Stimulated activated CD4-positive, alpha-beta T cell treated with anti-CD3 and anti-CD28 coated beads, Interleukin-1b, Interleukin-23, amount 100 ng/mL, for 4 hours (primary cell): Measurements from ENCODE around the gene SPECC1.
"Not testable (repeated sequence)": the region's sequence is repeated elsewhere in the genome, so short reads cannot be mapped to it uniquely, and the experiment has no call there.

Experiments used
- DNase-seq, 2 donors: peaks; one replicate each; pipeline ENCODE4 v3.0.0-alpha.2; 2020; ENCODE audit warnings: low read depth in 2 of 2

The SPECC1 gene

DNA sequence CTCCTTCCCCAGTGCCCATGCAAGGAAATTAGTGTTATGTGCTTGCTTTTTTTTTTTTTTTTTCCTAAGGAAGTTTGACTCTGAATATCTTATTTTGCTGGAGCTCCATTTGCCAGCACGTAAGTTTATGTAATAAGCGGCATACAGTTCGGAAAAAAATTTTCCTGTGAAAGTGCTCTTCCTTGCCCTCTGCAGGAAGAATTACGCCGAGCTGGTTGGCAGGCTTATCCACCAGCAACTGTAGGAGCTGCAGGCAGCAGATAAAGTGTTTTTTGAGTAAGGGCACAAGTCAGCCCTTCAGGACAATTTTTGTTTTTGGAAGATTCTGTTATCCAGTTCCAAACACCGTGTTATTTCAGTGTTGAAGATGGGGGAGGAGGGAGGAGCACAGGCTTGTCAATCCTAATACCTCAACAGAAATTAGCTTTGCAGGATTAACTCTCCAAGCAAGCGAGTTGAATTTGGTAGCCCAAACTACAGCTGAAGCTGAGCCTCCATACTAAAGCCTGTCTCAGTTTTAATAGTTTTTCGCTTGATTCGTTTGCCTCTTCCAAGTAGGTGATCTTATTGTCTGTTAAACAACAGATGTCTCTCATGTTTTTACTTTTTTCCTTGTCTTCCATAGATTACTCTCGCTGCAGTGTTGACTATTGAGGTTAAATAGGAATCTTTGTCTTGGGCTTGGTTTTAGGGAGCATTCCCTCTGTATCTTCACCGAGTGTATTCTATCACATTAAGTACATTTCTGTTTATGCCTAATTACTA lies 1.1 kb downstream of the SPECC1 start:
- no peak for DNase-seq

DNA sequence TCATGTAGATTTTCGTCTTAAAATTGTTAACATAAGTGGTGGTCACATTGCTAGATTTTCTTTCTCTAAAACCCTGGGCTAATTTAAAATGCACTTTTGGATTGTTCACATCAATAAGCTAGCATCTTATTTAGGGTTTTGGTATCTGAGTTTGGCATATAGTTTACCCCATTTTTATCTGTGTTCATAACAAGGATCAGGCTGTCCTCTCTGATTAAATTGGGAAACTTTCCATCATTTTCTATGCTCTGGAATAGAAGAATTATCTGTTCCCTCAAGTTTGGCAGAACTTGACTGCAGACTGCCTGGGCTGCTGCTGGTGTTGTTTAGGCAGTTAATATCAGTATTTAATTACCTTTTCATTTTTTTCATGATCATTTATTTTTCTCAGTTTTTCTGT lies 1.8 kb downstream of the SPECC1 start:
- no peak for DNase-seq

DNA sequence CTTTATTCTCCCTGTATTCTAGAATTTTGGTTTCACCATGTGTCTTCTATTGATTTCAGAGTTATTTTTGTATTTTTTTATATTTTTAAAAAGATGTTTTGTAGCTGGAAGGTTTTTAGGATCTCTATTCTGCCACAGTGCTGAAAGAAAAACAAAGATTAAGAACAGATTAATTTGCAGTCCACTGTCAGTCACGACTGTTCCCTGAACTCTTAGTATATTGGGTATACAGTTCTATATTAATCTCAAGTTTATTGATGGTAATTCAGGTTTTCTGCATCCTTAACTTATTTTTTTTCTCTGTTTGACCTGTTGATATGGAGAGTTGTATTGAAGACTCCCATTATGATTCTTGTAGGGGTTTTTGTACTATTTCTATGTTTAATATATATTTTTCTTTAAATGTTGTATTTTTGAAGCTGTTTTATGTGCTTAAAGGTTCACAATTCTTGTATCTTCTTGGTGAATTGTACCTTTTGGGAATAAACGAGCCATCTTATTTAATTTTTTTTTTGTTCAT lies 2.9 kb downstream of the SPECC1 start:
- DNase-seq, result no peak

DNA sequence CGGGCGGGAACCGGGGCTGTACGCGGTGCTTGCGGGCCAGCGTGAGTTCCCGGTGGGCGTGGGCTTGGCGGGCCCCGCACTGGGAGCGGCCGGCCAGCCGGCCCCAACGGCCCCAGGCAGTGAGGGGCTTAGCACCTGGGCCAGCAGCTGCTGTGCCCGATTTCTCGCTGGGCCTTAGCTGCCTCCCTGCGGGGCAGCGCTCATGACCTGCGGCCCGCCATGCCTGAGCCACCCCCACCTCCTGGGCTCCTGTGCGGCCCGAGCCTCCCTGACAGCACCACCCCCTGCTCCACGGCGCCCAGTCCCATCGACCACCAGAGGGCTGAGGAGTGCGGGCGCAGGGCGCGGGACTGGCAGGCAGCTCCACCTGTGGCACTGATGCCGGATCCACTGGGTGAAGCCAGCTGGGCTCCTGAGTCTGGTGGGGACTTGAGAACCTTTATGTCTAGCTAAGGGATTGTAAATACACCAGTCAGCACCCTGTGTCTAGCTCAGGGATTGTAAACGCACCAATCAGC lies 7.4 kb downstream of the SPECC1 start:
- DNase-seq, result not testable (repeated sequence)

DNA sequence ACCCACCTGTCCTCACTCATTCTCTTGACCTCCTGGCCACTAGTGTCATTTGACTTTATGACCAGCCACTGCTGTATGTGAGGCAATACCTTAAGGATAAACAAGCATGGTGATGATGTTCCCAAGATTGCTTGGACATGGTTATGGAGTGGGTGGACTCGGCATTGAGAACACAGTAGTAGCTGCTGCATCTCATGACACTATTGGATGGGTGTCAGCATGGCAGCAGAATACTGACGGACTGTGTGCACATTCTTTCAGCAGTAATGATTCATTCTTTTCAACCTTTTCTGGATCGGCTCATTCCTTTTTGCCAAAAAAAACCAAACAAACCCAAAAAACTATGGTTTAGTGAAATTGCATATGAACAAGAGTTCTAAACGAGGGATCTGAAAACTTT lies 13.5 kb downstream of the SPECC1 start:
- no peak for DNase-seq

DNA sequence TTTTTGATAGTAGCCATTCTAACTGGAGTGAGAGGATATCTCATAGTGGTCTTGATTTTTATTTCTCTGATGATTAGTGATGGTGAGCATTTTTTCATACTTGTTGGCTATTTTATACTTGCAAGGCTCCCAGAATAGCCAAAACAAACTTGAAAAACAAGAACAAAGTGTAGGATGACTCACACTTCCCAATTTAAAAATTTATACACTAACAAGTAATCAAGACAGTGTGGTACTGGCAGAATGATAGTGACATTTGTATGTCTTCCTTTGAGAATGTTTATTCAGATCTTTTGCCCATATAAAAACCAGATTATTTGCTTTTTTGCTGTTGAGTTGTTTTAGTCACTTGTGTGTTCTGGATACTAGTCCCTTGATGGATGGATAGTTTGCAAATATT lies 17.8 kb downstream of the SPECC1 start:
- DNase-seq, result no peak

DNA sequence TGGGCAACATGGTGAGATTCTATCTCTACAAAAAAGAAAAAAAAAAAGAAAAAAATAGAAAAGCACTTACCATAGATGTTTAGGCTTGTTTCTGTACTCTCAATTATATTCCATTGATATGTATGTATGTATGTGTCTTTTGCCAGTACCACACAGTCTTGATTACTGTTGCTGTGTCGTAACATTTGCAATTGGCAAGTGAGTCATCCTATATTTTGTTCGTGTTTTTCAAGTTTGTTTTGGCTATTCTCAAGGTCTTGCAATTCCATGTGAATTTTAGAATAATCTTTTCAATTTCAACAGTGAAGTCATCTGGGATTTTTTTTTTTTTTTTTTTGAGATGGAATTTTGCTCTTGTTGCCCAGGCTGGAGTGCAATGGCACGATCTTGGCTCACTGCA lies 19.3 kb downstream of the SPECC1 start:
- DNase-seq, result no peak

DNA sequence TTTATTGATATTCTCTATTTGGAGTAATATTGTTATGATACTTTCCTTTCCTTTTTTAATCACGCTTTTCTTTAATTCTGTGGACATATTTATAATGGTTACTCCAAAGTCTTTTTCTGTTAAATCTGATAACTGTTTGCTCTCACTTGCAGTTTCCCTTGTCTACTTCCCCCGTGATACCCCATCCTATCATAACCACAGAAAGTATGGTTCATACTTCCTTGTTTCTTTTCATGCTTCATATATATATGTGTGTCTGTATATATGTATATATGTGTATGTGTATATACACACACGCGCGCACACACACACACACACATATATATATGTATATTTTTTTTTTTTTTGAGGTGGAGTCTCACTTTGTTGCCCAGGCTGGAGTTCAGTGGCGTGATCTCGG lies 23.5 kb downstream of the SPECC1 start:
- no peak for DNase-seq

DNA sequence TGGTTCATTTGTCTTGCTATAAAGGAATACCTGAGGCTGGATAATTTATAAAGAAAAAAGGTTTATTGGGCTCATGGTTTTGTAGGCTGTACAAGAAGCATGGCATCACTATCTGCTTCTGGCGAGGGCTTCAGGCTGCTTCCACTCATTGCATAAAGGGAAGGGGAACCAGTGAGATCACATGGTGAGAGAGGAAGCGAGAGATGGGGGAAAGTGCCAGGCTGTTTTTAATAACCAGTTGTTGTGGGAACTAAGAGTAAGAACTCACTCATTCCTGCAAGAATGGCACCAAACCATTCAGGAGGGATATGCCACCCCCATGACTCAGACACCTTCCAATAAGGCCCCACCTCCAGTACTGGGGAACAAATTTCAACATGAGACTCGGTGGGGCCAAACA lies 24.3 kb downstream of the SPECC1 start:
- DNase-seq, result no peak

DNA sequence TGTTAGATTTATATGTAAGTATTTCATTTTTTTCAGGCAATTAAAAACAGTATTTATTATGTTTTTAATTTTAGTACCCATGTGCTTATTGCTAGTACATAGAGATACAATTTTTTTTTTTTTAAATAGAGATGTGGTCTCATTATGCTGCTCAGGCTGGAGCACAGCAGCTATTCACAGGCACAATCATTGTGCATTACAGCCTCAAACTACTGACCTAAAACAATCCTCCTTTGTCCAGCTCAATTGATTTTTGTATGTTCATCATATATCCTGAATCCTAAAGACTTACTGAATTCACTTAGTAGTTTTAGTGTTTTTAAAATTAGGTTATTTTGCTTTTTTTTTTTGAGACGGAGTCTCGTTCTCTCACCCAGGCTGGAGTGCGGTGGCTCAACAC lies 26.3 kb downstream of the SPECC1 start:
- DNase-seq, result no peak

DNA sequence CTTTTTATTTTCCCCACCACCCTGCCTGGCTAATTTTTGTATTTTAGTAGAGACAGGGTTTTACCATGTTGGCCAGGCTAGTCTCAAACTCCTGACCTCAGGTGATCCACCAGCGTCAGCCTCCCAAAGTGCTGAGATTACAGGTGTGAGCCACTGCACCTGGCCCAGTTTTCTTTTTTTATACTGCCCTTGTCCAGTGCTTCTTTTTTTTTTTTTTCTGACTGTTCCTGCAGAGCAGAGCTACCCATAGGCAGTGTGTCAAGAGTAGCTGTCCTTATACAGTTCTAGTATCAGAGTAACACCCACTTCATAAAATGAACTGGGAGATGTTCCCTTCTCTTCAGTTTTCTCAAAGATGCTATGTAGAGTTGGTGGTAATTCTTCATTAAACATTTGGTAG lies 28.1 kb downstream of the SPECC1 start:
- DNase-seq, result not testable (repeated sequence)

DNA sequence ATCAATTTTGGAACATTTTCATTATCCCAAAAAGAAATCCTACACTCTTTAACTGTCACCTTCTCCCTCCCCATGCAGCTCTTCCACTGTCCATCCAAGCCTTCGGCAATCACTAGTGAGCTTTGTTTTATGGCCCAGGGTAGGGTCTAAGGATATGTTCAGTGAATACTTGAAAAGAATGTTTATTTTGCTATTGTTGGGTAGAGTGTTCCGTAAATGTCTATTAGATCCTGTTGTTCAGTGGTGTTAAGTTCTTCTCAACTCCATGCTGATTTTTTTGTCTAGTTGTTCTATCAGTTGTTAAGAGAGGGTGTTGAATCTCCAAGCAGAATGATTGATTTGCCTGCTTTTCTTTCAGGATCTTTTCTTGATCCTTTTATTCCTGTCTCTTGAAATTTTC lies 29.9 kb downstream of the SPECC1 start:
- DNase-seq, result no peak

DNA sequence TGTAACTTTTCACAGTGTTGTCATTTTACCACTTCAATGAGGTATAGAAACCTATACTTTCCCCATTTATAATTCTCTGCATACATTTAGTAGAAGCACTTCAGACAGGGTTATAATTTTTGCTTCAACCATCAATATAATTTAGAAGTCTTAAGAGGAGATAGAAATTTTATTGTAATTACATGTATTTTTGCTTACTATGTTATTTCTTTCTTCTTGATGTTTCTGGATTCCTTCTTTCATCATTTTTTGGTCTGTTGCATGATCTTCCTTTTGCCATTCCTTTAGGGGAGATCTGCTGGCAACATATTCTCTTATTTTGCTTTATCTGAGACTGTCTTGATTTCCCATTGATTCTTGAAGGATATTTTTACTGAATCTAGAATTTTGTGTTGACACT lies 31.1 kb downstream of the SPECC1 start:
- no peak for DNase-seq

DNA sequence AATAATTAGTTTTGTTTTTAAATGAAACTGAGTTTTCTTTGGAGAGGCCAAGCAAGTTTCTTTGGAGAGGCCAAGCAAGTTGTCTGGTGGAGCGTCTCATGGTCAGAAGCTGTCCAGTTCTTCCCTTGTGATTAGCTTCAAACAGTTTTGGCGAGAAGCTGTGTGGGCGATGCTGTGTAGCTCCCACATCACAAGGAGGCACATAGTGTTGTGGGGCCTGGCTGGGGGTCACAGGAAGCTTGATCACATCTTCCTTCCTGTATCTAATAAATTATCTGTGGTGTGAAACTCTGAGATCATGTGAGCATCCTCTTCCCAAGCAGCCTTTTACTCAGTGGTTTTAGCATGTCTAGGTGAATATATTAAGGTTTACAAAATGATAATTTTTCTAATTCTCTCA lies 33.9 kb downstream of the SPECC1 start:
- no peak for DNase-seq

DNA sequence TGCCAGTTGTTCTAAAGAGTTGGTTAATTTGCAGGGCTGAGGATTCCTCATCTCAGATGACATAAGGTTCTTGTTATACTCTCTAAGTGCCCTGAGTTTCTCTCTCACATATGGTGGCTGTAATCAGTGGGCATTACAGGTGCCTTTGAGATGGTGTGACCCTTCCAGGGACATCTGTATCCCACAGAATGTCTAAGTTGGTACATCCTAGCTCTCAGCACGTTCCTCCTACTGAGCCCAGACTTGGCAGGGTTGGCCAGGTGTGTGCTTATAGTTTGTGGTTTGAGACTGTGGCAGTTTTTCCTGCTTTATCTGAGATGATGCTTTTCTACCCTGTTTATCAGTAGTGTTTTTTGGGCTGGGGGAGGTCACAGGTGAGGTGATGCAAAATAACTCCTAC lies 36.3 kb downstream of the SPECC1 start:
- no peak for DNase-seq

DNA sequence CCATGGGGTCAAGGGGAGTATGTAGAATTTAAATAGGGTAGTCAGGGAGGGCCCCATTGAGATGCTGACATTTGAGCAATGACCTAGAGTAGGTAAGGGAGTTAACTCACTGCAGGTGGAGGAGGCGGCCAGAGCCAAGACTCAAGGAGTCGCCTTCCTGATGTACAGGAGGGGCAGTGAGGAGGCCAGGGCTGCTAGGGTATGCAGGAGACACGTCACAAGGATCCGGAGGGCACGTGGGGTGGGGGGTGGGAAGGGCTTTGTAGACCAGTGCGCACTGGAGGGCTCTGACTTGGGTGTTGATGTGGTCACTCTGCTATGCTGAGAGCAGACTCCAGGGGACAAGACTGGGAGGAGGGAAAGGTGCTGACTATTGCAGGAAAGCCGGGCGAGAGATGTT lies 37.5 kb downstream of the SPECC1 start:
- no peak for DNase-seq

DNA sequence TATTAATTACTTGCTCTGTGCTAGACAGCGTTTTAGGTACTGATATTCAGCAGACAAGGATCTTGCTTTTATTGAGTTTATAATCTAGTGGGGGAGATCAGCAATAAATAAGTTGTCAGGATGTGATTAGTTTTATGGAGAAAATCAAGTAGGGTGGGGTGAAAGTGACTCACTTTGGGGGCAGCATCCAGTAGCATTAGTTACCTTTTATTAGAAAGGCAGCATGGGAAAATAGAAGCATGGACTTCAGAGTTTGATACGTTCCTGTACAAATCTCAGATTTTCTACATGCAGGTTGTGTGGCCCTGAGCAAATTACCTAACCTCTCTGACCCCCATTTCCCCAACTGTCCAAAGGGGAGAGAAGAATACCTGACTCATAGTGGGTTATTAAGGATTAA lies 42.5 kb downstream of the SPECC1 start:
- DNase-seq, result no peak

DNA sequence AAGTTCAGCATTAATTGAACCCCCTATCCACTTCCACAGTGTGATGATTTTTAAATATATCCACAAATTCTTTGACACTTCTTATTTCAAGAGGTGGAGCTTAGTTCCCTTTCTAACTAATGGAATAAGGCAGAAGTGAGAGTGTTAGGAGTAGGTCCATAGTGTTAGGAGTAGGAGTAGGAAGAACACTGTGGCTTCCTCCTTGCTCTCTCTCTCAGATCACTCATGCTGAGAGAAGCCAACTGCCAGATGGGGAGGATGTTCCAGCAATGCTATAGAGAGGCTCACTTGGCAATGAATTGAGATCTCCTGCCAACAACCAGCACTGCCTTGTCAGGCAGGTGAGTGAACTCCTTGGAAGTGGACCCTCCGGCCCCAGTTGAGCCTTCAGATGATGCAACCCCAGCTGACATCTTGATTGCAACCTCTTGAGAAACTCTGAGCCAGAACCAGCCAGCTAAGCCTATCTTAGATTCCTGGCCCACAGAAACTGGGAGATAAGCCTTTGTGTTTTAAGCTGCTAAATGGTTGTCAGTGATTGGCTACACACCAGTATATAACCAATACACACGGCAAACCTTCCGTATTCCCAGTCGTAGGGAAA lies 44.3 kb downstream of the SPECC1 start:
- DNase-seq, result no peak

DNA sequence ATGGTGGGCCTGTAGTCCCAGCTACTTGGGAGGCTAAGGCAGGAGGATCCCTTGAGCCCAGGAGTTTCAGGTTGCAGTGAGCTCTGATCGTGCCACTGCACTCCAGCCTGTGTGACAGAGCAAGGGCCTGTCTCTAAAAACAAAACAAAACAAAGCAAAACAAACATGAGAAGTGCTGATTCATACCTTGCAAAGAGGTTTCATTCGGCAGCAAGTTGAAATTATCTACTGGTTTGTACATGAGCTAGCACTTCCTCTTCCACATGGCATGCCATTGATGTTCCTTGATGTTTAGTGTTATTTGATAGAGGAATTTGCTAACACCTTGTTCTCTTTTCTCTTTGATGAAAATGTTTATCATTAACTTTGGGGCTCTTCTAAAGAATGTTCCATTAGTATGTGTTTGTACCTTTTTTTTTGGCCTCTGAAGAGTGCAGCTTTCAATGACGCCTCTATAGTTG lies 50.6 kb downstream of the SPECC1 start:
- no peak for DNase-seq

DNA sequence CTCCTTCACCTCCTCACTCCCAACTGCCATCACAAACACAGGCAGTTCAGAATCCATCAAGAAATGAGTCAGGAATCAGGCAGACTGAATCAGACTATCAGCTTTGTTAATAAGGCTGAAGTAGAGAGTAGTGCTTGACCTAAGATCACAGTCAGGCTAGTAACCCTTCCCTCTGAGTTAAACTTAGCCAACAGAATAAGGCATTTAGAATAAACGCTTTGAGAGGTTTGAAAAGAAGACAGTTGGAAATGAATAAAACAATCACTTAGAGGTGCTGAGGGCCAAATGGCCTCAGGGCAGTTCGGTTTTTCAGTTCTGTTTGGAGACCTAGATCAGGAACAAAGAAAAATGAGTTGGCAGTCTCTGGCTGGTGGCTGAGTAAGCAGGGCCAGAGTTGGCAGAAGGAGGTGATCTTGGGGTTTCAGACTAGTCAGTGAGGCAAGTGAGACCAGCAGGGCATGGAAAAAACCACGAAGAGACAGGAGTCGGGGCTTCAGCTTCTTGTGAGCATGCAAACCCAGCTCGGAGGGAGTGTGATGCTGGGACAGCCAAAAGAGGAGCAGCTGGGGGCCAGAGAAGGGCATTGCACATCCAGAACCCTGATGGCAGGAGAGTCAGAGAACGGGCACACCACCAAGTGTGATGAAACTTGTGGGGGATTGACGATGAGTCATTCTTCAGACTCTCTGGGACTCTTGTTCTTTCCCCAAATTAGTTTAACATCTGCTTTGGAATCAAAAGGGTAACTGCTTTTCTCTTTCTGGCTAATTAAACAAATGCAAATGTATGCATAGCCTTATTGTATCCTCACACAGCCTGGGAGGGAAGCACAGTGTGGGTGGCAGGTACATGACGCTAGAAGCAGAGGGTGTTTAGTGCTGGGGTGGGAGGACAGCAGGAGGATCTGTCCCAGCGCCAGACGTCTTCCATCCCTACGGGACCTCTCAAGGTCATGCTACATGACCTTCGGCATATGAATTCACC lies 54.8 kb downstream of the SPECC1 start:
- DNase-seq, result no peak

DNA sequence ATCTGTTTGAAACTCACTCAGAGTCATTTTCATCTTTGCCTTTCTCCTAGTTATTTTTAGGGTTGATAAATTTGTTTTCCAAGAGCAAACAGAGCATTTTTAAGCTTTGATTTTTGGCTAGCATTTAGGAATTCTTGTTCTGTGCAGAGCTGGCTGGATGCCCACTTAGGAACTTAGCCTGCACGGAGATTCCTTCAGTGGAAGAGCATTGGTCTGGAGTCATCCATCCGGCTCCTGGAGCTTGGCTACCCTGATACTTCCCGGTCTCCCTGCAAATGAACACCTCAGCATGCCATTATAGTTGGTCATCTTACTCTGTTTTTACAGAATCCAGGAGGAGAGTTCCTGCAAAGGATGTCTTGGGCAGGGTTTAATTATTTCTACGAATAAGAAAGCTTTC lies 57.1 kb downstream of the SPECC1 start:
- no peak for DNase-seq

DNA sequence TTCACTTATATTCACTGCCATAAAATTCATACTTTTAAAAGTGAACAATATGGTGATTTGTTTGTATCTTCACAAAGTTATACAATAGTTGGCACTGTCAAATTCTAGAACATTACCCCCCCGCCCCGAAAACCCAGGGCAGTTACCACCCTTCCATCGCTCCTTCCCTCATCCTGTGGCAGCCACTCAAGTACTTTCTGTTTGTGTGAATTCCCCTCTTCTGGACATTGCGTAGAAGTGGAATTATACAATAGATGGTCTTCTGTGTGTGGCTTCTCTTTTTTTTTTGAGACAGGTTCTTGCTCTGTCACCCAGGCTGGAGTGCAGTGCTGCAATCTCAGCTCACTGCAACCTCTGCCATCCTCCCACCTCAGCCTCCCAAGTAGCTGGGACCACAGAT lies 58.6 kb downstream of the SPECC1 start:
- DNase-seq, result no peak
